ENCODE data around the gene CBFA2T3.
"Not testable (repeated sequence)": the region's sequence is repeated elsewhere in the genome, so short reads cannot be mapped to it uniquely, and the experiment has no call there.

CBFA2T3 gene

DNA sequence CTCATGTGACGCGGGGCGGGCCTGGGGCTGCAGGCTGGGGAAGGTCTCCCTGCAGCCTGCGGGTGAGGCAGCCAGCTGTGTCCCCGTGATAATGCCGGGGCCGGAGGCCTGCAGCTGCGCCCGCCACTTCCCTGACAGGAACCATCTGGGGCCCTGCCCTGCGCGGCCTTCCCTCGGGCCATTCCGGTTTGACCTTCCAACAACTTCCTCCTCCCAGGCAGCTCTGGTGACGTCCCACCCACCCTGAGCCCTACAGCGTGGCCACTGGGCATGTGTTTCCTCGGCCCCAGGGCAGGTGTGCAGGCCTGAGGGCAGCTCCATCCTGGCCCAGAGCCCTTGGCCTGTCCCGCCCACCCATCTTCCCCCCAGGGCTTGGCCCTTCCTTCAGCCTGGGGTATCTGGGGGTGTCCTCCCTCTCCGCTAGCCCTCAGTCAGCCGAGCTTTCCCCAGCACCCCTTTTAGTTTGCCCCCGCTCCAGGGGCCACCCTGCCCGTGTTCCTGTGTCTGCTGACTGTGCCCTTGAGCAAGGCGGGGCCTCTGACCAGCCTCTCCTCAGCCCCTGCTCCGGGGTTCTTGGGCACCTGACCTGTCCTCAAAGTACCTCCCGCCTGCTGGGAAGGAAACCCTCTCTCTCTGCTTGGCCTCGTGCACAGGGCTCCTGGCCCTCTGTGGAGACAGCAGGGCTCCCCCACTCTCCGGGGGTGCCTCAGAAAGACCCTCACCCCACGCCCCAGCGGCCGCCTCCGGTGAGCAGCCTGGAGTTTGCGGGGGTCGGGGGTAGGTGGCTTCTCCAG lies at the start of gene CBFA2T3:
CBFA2T3 (minus strand) TSS at position 190 of the 794 bp plus-strand sequence. CDS start 400 bp downstream, outside the sequence.
- no peak for DNase-seq

DNA sequence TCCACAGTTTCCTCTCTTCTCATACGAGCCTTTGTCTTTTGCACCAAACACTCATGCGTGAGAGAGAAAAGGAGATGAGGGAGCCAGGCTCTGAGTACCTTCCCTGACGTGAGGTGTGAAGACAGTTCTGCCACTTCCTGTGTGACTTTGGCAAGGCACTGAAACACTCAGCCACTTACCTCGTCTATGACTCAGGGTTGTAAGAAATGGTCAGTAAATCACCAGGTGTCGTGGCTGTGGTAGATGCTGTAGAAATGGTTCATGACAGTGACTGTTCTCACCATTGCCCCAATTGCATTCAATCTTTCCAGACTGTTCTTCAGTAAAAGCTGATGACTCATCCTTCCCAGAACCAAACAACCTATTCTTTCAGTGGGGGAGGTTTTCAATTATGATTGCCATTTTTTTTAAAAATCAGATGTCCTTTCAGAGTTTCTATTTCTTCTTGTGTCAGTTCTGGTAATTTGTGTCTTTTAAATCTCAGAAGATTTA lies 49.2 kb upstream of the CBFA2T3 start:
- DNase-seq = no peak

DNA sequence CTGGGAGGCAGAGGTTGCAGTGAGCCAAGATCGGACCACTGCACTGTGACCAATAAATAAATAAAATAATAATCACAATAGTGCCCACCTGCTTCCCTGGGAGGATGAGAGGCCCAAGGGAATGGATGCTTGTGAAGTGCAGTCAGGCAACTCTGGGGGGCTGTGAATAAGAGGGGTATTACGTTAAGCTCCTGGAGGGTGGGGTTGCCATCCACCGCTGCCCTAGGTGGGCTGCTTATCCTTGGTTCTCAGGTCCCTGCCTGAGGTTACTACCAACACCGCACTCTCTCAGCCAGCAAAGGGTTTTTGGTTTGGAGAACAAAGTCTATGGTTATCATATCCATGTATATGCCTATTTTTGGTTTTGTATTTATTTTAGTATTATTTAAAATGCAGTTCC lies 48.6 kb upstream of the CBFA2T3 start:
- DNase-seq = no peak

DNA sequence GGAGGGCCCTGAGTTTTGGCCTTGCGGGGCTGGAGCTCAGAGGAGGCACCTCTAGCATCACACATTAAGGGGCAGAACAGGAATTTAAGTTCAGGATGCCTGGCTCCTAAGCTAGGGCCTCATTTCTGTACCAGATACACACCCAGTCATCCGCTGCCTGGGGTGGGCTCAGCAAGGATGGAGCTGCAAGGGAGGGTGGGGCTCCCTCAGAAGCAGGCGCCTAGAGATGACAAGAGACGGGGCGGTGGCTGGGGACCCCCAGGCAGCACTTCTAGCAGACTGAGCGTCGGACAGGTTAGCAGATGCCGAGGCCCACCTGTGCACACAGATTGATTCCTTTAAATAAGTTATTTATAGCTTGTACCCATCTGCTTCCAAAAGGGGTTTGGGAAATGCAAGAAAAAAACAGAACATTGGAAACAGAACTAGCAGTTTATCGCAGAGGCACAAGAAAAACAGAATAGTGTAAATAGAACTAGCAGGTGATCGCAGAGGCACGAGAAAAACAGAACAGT lies 47.6 kb upstream of the CBFA2T3 start:
- no peak for DNase-seq

DNA sequence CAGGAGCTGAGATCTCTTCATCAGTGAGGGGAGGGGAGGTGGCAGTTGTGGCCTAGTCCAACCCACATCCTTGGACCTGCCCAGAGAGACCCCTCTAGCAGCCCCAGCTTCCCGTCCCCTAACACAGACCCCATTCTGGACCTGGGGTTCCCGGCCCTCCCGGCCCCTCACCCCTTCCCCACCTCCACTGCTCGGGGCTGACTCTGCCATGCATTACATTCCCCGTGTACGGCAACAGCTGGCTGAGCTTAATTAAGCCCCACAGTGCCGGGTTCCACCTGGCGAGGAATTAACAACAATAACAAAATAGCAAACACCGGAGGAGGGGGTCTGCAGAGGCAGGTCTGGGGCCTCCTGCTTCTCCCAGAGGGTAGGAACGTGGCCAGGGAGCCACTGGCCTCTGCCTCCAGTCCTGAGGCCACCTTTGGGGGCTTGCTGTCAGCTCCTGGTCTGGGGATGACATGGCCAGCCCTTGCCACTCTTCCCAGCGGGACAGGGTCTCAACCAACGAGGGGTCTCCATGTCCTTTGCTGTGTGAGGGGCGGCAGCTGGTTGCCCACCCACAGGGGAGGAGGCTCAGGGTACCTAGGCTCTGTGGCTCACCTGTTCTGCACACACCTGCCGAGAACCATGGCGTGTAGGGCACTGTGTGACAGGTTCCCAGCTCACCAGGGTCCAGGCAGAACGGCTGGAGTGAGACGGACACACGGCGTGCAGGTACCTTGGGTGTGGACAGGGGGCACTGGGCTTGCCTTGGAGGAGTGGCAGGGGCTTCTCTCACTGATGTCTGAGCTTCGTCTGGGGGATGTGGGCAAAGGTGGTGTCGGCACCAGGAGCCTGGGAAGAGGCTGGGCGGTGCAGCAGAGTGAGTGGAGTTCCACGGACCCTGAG lies 46.9 kb upstream of the CBFA2T3 start:
- no peak for DNase-seq

DNA sequence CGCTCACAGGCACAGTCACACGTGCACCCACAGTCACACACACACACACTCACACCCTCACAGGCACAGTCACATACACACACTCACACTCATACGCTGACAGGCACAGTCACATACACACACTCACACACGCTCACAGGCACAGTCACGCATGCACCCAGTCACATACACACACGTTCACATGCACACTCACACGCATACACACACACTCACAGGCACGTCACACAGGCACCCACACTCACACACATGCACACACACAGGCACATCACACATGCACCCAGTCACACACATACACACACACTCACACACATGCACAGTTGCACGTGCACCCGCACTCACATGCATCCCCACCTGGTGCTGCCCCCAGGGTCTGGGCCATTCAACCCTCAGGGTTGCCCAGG lies 46.1 kb upstream of the CBFA2T3 start:
- no peak for DNase-seq

DNA sequence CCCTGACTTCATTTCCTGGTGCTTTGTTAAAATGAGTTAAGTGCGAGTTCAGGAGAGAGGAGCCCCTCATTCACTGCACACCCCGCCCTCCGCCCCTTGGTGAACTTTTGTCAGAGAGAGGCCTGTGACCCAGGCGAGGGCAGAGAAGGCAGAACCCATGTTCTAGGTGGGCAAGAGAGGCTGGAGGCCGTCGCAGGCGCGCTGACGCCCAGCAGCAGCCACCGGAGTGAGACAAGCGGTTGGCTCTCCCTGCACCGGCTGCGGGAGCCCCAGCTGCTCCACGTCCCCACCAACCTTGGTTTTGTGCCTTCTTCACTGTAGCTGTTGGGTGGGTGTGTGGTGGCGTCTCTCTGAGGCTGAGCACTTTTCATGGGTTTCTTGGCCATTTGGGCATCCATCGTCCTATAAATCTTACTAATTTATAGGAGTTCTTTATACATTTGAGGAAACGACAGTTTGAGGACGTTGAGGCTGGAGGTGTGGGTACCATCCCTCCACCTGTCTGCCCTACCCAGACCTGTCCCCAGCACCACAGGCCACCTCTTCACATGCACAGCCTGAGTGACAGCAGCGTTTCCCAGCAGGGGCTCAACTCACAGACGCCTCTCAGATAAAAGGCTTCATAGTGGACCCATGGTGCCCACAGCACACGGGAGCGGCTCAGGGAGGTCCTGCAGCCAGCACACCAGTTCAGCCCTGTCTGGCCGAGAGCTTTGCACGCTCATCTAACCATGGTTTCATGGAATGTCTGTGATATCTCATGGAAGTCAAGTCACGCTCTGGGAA lies 45.2 kb upstream of the CBFA2T3 start:
- DNase-seq = no peak

DNA sequence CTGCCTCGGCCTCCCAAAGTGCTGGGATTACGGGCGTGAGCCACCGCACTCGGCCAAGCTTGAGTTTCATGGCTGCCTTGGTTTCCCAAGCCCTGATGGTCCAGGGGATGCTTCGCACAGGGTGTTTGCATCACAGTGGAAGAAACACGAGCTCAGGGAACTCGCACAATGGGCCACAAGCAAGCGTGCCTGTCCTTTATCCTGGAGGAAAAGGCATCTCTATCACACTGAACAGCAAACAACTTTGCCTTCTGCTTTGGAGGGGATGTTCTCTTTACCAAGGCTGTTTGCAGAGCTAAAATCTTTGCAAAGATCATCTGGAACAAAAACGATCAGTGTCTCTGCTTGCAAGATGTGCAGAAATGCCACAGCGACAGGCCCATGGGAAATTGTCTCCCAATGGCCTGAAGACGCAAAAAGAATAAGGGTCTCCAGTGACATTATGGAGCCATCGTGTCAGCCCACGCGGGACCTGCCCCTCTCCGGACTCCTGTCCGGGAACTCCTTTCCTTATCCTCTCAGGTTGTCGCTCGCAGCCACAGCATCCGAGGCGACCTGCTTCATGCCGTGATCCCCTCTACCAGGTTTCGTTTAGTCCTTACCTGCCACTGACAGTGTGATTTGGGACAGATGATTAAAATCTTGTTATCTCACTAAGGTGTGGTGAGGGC lies 44.1 kb upstream of the CBFA2T3 start:
- no peak for DNase-seq

DNA sequence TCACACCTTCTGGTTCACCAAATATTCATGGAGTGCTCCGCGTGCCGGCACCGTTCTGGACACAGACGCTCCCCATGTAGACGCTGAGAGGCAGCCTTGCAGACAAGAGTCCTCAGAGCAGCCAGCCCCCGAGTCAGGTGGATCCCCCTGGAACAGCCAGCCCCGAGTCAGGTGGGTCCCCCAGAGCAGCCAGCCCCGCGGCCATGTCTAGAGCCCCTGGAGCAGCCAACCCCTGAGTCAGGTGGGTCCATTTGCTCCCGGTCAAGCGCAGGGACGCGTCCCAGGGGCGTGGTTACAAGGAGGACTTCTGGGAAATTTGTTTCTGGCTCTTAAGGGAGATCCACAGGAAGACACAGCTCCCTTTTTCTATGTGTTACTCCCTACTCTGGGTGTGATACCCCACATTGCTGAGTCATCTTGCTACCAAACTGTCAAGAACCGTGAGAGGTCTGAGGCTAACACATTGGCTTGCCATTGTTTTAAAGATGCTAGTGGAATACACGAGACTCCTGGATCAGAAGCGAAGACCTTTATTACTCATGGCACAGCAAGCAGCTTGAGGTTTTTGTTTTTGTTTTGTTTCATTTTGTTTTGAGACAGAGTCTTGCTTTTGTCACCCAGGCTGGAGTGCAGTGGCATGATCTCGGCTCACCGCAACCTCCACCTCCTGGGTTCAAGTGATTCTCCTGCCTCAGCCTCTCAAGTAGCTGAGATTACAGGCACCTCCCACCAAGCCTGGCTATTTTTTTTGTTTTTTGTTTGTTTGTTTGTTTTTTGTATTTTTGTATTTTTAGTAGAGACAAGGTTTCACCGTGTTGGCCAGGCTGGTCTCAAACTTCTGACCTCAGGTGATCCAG lies 43.3 kb upstream of the CBFA2T3 start:
- no peak for DNase-seq

DNA sequence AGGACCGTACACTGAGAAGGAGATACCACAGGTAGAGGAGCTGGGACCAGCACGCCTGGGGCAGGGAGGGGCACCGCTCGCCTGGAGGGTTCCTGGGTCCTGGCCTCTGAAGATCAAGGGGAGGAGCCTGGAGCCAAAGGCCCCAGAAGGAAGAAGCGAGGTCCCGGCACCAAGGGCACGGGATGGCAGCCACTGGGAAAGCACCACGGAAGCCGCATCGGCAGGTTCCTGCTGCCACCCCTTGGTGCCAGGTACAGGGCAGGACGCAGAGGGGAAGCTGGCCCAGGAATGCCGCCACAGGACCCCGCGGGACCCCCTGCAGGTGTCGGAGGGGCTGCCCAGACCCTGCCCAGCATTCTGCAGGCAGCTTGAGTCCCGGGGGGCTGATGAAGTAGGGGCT lies 42.5 kb upstream of the CBFA2T3 start:
- no peak for DNase-seq

DNA sequence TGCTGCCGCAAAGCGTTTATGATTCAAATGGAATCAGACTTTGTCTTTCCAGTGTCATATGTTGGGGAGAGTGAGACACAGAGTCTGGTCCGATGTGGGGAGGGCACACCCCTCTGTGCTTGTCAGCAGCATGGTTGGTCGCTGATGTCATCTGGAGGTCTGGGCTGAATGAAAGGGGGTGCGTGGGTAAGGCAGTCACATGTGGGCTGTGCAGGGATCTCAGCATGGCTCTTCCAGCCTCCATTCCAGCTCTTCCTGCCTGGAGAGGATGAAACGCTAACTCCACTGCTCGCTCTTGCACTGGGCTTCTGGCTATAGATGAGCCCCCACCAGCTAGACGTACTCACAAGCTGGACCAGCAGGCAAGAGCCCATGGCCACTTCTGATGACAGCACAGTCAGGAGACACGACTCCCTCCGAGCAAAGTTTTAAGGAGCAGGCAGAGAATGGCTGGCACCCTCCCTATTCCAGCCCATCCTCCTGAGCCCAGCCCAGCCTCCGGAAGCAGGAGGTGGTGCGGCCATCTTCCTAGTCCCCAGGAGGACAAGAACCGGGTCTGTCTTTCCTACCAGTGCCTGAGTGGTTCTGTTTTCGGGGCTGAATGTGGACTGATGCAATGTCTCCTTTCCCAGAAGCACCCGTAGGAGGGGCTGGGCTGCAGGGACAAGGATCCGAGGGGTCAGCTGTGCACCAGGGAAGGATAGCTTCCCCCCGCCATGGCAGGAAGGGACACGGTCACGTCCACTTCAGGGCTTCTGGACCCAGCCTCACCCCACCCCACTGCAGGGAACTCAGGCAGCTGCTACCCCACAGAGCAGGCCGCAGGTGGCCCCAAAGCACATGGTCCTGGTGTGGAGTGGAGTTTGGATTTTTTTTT lies 41.5 kb upstream of the CBFA2T3 start:
- DNase-seq = peak; percentile 5

DNA sequence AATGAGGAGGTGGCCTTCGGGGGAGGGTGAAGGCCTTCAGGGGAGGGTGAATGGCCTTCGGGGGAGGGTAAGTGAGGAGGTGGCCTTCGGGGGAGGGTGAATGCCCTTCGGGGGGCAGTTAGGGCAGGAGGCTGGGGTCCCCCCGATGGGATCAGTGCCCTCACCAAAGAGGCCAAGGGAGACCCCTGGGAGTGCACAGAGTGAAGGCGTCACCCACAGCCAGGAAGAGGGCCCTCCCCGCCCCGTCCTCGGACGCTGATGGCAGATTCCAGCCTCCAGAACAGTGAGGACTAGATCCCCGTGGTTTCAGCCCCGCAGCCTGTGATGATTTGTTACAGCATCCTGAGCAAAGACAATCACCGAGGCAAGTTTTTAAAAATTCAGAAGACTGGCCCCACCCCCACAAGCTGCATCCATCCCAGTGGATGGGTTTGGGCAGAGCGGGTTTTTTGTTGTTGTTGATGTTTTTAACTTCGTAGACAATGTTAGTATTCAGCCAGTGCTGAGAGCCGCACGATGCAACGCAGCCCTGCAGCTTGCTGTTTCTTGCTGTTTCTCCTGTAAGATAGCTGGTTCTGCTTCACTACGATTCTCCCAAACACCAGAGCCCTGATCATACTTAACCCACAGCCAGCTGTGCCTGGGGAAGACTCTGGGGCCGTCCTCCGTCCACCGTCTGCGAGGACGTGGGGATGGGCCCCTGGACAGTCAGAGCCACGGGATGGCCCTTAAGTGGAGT lies 40.7 kb upstream of the CBFA2T3 start:
- no peak for DNase-seq

DNA sequence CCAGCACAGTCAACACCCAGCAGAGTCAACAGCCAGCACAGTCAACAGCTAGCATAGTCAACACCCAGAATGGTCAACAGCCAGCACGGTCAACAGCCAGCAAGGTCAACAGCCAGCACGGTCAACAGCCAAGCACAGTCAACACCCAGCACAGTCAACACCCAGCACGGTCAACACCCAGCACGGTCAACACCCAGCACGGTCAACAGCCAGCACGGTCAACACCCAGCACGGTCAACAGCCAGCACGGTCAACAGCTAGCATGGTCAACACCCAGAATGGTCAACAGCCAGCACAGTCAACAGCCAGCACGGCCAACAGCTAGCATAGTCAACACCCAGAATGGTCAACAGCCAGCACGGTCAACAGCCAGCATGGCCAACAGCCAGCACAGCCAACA lies 39.6 kb upstream of the CBFA2T3 start:
- not testable (repeated sequence) for DNase-seq

DNA sequence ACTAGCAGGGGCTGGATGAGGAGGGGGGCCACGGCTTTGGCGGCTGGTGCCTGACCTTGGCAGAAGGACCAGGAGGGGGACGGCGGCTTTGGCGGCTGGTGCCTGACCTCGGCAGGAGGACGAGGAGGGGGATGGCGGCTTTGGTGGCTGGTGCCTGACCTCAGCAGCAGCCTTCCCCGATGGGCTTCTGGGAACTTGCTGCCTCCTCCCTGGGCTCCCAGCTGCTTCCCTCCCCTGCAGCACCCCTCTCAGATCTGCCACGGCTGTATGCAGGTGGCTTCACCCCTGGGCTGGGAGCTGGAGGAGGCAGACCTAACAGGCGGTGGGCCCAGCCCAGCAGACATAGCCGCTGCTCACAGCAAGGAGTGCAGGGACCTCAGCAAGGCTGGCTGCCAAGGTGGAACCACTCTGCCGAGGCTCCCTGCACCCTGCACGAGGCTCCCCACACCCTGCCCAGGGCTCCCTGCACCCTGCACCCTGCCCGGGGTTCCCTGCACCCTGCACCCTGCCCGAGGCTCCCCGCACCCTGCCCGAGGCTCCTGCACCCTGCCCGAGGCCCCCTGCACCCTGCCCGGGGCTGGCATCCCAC lies 38.4 kb upstream of the CBFA2T3 start:
- no peak for DNase-seq

DNA sequence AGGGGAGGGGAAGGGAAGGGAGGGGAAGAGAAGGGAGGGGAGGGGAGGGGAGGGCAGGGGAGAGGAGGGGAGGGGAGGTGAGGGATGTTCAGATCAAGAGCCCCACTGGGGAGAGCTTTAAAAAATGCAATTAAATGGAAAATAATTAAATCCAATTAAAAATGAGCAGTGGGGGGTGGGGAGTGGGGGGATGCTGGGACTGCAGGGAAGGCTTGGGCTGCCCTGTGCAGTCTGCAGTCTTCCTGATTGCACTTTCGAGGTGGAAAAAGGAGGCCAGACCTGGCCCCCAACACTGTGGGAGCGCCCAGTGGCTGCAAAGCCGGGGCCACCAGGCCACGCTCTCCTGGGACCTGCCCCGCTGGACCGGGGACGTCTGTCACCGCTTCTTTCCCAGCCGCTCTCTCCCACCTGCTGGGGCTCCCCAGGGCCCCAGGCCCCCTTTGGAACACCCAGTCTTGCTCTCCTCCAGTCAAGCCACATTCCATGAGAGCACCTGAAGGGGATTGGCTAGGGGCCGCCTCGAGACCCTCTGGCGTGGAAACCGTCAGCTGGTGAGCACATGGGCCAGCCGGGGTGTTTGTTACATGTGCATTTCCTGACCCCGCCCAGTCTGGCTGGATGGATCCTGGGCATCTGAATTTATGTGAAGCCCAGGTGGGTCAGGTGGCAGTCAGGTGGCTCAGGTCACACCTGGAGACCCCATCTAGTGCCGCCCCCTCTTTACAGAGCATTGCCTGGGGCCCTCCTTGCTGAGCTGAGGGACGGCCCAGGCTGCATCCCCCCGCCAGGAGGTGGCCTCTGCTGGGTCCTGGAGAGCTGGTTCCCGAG lies 37.6 kb upstream of the CBFA2T3 start:
- no peak for DNase-seq

DNA sequence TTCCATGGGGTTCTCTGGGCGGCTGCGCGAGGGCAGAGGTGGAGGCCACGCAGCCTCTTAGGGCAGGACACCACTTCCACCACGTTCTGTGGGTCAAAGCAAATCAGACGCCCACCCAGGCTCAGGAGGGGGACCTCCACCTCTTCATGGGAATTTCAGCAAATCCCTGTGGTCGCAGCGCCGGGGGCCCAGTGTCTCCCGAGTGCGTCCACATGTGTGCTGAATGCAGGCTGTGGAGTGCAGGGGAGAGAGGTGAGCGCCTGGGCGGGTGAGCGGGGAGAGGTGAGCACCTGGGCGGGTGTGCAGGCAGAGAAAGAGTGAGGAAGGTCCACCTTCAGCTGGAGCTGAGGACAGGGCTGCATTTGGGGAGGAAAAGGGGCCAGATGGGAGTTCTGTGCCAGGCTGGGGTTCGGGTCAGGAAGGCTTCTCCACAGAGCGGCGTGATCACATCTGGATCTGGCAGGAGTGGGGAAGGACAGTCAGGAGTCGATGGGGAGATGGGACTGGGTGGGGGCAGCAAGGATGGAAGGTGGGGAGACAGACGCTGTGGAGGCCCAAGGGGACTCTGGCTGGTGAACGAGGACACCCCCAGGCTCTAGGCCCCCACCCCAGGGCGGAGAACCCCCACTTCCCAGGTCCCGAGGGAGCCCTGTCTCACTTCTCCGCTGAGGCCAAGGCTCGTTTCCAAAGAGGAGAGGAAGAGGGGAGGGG lies 36.8 kb upstream of the CBFA2T3 start:
- DNase-seq = no peak

DNA sequence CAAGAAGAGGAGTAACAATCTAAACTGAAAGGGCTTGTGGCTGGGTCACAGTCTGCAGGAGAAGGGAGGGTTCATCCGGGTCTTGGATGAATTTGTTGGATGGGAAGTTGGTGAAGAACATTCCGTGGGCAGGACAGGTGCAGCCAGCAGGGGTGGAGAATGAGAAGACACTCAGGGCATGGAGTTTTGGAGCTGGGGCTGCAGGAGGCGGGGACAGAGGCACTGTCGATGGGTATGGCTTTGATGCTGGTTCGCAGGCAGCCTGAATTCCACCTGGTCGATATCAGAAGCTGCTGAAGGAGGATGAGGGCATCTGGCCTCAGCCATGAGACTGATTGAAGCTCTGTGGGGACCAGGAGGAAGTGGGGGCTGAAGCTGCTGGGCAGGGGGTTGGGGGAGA lies 36.1 kb upstream of the CBFA2T3 start:
- DNase-seq = no peak

DNA sequence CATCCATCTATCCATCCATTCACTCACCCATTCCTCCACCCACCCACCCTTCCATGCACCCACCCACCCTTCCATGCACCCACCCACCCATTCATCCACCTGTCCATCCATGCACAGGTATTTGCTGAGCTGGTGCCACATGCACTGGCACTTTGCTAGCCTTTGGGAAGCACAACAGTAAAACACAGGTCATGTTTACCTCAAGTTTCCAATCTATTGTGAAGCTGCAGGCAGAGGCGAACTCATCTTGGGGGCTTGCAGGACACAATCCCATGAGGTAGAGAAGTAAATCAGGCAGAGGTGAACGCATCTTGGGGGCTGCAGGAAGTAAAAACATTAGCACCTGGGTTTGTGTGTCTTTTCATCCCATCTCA lies 35.6 kb upstream of the CBFA2T3 start:
- DNase-seq = no peak

All from NCI-H774 (cell line).